GM12892 (cell line): ENCODE results near the gene AKR1E2.

Source experiments
- DNase-seq: peaks from one replicate; pipeline ENCODE4 v3.0.0; 2011; ENCODE audit not compliant: insufficient read length
- FAIRE-seq: peaks from 2 replicates; lab custom pipeline; 2011; peaks lifted over from hg19 to GRCh38; lab: Jason Lieb, UNC
- POLR2A ChIP-seq: IDR thresholded peaks from 2 replicates; pipeline ENCODE4 v1.6.1; 2011; ENCODE audit warnings: low read depth, low read length, control low read depth
- POLR2AphosphoS5 ChIP-seq: IDR thresholded peaks from 2 replicates; pipeline ENCODE4 v1.6.1; 2011; ENCODE audit warnings: low read depth, low read length, control low read depth
- TAF1 ChIP-seq: IDR thresholded peaks from 2 replicates; pipeline ENCODE4 v1.6.1; 2011; ENCODE audit warnings: low read depth, mild to moderate bottlenecking, control low read depth, low read length, borderline replicate concordance

The AKR1E2 gene

DNA sequence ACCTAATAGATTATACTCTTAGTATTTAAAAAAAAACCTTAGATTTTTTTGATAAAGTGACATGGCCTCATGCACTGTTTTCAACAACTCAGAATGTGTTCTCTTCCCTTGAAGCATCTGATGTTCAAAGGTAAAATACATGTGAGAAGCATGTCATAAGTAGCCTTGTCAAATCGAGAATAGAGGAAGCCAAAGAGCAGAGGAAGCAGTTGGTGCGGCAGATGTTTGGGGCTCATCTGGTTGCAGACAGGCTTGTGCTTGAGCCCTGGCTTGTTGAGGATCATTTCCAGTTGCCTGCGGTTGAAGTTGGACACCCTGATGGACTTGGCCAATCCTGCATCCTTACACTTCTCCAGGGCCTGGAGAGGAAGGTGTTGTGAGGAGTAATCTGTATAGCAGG is 59.2 kb downstream of the AKR1E2 start:
- TF ChIP-seq TAF1: no peak
- TF ChIP-seq POLR2AphosphoS5: no peak
- no peak for TF ChIP-seq POLR2A
- FAIRE-seq: no peak
- no peak for DNase-seq

DNA sequence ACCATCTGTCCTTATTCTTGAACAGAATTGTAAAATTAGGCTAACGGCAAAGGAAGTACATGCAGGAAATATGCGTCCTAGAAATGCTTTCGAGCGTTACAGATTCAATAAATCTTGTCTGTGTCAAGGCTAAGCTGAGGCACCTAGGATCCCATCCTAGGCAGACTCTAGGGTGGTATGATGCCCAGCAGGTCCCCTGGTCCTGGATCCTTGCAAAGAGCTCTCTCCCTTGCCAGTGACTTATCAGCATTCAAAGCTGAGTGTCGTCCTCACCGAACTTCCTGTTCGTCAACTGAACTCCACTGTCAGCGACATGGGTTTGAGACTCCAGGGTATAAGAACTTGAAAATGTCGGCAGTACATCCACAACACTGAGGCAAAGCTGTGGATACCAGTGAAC is 61.5 kb downstream of the AKR1E2 start:
- FAIRE-seq (no peak), DNase-seq (no peak)
- no peak for TF ChIP-seq POLR2AphosphoS5
- no peak for TF ChIP-seq POLR2A
- no peak for TF ChIP-seq TAF1

DNA sequence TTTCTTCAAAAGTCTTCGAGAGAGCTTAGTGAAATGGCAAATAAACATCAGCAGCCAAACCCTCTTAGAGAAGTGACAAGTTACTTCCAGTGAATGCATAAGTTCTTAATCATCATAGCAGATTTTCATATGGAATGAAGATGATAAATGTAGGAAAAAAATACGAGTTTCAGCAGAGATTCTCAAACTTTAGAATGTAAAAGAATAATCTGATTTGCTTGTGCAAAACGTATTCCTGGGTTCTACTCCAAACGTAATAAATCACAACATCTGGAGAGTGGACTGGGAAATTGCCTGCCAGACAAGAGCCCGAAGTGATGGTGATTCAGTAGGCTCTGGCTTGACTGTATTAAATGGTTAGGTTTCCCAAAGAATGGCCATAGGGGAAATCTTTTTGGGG is 62.2 kb downstream of the AKR1E2 start:
- TF ChIP-seq POLR2AphosphoS5: no peak
- TF ChIP-seq POLR2A: no peak
- no peak for TF ChIP-seq TAF1
- DNase-seq (no peak), FAIRE-seq (no peak)

DNA sequence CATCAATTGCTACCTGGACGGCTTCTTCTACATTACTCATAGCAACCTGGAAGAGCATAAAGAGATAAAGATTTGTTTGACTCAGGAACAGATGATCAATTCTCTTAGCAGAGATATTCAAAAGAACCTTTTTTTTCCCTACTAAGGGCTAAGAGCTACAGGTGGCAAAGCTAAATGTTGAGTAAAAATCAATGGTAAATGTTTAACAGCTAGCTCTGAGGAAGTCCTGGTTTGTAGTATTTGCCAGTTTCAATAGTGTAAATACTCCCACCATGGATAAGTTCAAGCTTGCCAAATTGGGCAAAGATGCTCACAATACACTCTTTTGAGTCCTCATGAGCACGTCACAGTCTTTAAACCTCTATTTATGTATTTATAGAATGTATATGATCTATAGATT is 64.0 kb downstream of the AKR1E2 start:
- TF ChIP-seq TAF1 (no peak), POLR2A (no peak), POLR2AphosphoS5 (no peak)
- DNase-seq (no peak), FAIRE-seq (no peak)

DNA sequence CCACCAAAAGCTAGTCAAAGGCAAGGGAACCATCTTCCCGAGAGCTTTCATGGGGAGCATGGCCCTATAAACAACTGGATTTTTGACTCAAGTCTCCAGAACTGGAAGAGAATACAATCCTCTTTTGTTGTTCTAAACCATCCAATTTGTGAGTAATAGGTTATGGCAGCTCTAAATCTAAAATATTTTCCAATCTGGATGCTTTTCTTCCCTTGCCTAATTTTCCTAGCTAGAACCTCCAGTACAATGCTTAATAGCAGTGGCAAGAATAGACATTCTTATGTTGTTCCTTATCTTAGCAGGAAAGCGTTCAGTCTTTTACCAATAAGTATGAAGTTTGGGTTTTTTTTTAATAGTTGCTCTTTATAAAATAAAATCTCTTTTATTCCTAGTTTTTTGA is 66.7 kb downstream of the AKR1E2 start:
- no peak for DNase-seq
- TF ChIP-seq POLR2AphosphoS5 (no peak), POLR2A (no peak), TAF1 (no peak)
- no peak for FAIRE-seq

DNA sequence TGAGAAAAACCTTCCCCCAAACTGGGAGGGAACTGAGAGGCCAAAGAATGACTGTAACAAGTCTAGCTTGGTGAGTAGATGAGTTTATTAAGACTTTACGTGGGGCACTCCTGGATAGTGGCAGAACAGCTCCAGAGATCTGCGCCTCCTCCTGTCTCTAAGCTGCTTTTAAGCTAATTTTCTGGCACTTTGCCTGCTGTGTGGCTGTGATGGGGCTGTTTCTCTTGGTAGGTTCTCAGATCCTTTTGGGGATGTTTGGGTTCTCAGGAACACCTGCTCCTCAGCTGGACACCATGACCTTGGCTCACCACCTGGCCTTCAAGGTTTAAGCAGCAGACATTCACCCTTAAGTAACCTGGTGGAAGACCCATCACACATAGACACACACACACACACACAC is 68.3 kb downstream of the AKR1E2 start:
- TF ChIP-seq TAF1: no peak
- TF ChIP-seq POLR2AphosphoS5: no peak
- no peak for TF ChIP-seq POLR2A
- DNase-seq (no peak), FAIRE-seq (no peak)
